DMS53 treated with DMSO at 0.1 percent for 48 hours (cell line): ENCODE measurements around the gene DENND10.

Experiments used
- DNase-seq: peaks from one replicate; lab custom pipeline; 2025; ENCODE audit not compliant: unreplicated experiment; lab: John Stamatoyannopoulos, UW

The DENND10 gene, protein sequence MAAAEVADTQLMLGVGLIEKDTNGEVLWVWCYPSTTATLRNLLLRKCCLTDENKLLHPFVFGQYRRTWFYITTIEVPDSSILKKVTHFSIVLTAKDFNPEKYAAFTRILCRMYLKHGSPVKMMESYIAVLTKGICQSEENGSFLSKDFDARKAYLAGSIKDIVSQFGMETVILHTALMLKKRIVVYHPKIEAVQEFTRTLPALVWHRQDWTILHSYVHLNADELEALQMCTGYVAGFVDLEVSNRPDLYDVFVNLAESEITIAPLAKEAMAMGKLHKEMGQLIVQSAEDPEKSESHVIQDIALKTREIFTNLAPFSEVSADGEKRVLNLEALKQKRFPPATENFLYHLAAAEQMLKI

DNA sequence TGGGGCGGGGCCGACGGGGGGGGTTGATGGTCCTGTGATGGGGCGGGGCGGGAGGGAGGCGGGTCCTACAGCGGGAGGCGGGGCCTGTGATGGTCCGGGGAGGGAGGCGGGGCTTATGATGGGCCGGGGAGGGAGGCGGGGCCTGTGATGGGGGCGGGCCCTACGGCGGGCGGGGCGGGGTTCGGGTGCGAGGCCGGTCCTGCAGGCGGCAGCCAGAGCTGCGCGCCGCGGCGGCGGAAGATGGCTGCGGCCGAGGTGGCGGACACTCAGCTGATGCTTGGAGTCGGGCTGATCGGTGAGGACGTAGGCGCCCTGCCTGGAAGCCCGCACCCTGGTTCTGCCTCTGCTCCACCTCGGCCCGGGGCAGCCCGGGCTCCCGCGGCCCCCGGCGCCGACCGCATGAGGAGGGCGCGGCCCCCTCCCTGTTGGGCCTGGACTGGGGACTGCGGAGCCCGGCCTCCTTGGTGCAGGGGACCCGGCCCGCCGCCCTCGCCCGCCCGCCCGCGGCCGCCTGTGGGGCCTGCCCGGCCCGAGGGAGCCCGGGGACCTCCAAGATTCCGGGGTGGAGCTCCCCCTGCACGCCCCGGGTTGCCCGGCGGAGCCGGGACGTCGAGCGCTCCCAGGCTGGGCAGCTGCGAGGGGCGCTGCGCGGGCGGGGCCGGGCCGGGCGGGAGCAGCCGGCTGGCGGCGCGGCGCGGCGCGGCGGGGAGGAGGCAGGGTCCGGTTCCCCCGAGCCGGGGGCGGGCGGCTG, at the start of gene DENND10:
TSS of gene DENND10 (plus strand) at position 211 of the 751 bp plus-strand sequence. CDS start at position 241, 30 bp downstream.
- peak; percentile 9 for DNase-seq

DNA sequence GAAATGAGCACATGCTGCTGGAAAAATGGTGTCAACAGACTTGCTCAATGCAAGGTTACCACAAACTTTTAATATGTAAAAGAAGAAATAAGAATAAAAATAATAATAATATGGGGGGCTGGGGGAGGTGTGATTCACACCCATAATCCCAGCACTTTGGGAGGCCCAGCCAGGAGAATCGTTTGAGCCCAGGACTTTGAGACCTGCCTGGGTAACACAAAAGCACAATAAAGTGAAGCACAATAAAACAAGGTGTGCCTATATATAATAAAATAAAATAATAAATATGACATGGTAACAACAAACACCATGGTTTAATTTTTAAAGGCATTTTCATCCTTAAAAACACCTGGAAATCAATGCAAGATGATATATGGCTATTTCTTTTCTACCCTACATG, 48.4 kb upstream of the DENND10 start:
- DNase-seq = no peak

DNA sequence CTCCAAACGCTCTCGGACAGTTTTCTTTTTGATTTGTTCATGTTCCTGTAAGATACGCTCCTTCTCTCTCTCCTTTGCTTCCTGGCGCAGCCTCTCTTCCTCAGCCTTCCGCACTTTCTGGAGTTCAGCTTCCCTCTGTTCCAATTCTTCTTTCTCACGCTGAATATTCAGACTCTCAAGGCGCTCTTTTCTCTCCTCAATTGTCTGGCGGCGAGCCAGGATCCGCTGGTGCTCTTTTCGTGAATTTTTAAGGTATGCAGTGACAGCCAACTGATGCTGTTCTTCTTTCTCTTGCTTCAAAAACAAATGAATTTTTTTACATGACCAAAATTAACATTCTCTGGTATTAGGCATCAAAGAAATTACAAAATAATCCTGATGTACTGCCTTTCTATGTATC, 45.9 kb upstream of the DENND10 start:
- no peak for DNase-seq

DNA sequence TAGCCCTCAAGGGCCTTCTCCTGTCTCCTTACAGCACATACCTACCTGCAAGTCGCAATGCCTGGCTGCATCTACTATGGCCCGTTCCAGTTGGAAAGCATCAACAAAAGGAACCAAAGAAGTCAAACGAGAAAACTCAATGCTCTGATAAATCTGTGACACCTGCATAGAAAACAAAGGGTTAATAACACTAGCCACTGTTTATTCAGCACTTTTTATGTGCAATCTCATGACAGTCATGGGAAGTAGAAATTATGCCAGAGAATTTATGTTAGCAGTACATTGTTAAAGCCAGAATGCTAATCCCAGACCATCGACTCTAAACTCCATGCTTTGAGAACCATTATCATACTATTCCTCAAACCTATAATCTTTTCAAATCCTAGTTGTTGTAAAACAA, 44.4 kb upstream of the DENND10 start:
- DNase-seq = no peak

DNA sequence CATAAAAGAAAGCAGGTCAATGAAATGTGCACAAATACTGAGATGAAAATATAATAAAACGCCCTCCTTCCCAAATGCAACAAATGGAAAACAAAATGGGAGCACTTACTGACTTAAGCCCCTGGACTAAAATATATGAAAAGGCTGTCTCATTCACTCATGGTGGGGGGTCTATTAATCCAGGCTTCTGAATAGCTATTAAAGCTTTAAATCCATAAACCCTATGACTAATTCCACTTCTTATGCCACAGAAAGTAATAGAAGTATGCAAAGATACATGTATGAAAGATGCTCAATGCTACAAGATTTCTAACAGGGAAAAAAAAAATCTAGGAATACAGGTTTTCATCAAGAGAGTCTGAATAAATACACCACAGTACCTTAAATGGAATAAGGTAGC, 43.8 kb upstream of the DENND10 start:
- no peak for DNase-seq

DNA sequence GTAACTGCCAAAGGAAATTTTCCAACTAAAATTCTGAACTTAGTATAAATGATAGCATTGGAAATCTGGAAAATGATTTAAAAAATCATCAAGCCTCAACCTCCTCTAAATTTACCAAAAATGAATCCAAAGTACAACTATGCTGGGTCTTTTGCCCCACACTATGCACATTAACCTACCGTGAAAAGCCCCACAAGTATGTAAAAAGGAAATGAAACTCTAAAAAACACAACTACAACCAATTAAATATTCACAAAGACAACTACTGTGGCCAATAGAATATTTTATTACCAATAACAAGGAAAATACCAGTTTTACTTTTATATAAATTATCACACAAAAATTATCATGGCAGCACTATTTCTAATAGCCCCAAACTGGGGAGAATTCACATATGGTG, 42.6 kb upstream of the DENND10 start:
- DNase-seq = no peak

DNA sequence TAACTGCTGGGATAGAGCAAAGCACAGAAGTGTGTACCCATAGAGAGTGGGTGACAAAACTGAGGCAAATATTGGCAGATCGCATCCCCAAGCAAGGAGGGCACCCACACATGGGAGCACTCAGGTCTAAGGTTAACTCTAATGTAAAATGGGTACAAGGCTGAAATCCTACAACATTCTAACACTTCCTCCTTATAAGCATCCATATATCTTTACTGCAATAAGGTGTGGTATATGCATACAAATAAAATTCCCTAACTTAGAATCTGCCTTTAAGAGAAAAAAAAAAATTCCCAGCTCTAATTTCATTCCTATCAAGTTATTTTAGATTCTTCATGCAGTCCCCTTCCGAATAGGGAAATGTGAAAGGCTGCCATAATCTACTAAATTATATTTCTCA, 42.0 kb upstream of the DENND10 start:
- DNase-seq = no peak

DNA sequence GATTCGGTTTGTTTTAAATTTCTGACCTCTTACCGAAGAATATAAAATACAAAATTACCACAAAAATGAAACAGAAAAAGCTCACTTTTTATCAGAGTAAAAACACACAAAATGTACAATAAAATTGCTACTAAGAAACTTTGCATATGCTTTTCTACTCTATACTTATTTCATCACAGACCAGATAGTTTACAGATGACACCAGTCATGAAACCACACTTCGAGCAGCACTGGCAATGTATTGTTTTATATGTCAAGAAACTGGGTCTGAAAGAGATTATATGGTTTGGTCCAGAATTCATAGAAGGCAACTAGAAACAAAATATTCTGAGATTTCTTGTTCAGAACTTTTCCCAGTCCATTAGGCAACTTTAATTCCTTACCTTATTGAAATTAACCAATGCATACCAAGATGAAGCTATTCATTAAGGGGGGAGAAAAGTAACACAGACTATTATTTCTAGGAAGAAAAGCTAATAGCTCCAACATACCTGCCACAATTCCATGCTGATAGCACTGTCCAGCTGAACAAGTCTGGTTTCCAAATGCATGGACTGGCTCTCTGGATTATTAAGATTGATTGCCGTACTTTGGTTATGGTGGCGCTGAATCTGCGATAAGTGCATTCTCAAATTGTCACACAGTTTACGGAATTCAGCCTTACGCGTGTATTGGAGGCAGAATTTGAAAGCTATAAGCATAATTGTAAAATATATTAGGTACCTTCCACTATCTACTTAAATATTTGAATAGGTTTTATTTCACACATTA, 33.3 kb upstream of the DENND10 start:
- no peak for DNase-seq

DNA sequence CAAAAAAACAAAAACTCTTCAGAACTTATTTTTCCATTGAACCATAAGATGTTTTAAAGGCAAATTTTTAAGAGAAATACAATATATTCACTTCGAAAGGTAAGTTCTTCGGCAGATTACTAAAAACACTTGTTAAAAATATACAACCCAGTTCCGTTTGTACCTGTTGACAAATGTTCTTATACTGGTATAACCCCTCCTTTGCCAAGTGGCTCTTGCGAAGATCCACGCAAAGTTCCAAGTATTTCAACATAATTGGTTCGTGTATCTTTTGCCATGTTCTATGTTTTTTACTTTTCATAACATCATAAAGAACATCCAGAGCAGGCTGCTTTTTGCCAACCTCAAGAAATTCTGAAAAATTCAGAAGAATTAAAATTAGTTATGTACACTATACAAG, 30.3 kb upstream of the DENND10 start:
- DNase-seq = no peak

DNA sequence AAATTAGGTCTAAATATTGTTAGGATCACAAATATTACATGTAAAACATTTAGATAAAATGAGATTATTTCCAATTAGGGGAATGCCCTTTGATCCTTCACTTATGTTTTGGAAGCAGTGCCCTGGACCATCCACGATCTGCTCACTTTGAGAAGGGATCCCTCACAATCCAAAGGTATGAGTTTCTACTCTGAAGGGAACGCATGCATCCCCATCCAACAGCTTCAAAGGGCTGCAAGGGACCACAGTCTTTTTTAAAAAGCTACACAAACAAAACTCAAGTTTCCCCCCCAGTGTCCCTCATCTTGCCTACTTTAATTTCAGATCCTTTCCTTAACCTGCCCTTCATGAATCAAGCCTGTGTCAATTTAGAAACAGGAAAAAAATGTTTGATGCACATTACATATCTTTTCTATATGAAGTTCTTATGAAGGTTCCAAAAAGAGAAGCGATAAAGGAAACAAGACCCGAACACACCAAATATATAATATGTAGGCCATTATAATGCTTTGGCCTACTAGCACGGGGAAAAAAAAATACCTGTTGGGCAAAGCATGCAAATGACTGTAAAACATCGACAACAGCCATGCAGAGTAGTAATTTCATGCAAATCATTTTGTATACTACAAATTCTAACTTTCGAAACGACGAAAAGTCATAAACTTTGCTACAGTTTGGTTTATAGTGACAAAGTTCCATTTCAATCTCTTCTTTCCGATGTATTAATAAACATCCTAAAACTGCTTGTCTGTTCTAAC, 25.3 kb upstream of the DENND10 start:
- DNase-seq = no peak

DNA sequence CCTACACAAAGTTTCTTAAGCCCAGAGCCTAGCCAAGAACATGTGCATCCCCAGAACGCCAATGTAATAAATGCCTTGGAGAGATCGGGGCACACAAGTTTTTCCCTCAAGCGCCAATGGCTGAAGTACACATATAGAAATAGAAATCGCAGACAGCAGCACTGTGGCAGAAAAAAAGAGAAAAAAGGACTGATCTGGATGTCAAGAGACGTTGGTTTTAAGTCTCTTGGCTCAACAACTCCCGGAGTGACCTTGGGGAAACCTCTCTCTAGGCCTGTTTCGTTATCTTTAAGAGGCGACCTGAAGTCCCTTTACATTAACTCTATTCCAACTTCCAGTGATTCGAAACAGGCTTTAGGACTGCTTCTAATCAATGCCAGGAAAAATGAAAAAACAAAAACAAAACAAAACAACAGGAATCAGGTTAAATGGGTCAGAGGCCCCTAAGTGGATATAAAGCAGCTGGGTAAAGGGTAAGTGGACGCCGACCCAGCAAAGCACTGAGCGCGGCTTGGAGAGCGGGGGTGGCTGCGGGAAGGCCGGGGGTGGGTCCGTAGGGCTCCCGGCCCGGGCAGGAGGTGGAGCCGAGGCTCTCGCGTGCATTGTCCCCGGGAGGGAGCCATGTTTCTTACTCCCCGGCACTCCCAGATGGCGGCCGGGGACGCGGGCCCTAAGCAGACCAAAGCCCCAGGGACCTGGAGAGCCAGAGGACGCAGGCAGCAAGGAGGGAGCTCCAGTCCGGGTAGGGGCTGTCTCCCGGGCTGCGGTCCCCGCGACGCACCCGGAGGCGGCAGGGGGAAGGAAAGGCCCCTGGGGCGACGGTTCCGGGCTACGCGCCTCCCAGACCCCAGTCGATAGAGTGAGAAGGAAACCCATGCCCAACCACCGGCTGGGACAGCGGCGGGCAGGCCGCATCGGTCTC, 24.1 kb upstream of the DENND10 start:
- DNase-seq = peak; percentile 48

DNA sequence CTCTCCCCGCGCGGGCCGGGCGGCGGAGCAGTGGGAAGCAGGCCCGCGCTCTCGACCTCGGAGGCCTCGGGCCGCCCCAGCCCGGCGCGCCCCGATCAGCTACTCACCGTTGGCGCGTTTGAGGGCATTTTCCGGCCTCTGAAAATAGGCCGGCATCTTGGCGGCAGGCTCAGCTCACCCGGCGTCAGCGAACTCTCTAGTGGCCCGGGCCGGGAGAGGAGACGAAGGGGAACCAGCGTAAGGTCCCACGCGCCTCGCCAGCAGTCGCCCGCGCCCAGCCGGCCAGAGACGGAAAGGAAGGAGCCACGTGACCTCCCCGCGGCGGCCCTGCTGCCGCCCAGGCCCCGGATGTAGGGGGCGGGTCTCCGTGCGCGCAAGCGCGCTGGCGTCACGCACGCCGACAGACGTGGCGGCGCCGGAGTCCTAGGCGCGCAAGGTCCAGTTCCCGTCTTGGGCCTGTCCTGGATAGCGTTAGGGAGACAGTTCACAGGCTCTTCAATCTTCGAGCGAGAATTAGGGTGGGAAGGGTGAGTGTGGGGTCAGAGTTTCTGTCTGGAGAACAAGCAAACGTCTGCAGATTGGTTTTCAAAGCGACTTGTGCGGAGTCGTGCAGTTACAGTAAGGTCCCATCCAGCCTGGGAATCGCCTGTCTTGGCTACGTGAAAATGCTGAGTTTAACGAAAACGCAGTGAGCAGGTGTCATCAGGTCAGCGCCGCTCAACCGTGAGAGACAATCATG, 23.2 kb upstream of the DENND10 start, which contains the start of gene EIF3A:
TSS of gene EIF3A (minus strand) at position 297 of the 739 bp plus-strand sequence. CDS start at position 156, 141 bp downstream.
- peak; percentile 96 for DNase-seq

DNA sequence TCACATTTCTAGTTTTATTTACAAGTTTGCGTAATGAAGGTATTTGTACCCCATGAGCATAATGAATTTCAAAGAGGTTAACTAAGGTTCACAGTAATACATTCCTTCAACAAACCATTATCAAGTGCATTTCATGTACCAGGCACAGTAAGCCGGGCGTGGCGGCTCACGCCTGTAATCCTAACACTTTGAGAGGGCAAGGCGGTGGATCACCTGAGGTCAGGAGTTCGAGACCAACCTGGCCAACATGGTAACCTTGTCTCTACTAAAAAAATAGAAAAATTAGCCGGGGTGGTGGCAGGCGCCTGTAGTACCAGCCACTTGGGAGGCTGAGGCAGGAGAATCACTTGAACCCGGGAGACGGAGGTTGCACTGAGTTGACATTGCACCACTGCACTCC, 19.0 kb upstream of the DENND10 start:
- no peak for DNase-seq

DNA sequence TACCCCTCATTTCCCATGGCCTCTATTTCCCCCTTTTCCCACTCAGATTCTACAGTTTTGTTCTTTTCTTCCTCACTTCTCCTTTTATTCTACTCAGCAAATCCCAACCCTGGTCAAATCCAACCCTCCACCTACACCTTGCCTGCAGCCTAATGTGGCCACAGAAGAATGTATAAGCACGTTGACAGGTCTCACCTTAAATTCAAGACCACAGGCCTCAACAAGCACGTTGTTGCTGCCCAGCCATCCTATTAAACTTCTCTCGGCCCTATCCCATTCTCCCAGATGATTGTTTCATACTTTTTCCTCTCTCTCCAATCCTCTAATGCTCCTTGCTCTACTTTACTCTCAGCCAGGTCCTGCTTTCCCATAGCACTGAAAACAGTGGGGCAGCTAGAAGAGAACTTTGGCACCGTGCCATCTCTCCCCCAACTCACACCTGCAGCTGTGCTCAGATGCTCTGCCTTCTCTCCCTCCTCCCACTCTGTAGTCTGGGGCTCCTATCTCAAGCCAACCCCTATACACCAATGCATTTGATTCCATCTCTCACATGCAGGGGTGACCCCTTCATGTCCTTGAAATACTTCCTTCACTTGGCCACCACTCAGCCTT, 16.5 kb upstream of the DENND10 start:
- no peak for DNase-seq

DNA sequence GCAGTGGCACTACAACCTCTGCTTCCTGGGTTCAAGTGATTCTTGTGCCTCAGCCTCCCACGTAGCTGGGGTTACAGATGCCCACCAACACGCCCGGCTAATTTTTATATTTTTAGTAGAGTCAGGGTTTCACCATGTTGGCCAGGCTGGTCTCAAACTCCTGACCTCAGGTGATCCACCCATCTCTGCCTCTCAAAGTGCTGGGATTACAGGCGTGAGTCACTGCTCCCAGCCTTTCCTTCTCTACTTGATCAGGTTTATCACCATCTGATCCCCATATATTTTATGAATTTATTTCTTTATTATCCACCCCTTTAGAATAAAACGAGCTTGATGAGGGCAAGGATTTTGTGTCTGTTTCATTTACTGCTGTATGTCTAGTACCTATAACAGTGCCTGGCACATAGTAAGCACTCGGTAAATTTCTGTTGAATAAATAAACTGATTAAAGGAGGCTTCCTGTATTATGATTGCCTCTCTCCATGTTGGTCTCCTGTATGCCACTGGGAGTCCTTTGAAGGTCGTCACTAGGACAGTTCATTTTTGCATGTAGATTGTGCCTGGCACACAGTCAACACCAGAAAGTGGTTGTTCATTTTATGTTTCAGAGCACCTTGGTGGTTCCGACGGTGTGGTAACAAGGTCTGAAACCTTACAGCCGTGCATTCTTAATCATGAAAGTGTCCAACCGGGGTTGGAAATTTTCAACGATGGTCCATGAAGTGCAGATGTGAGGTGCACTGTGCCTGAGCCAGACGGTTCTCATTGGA, 13.7 kb upstream of the DENND10 start:
- no peak for DNase-seq

DNA sequence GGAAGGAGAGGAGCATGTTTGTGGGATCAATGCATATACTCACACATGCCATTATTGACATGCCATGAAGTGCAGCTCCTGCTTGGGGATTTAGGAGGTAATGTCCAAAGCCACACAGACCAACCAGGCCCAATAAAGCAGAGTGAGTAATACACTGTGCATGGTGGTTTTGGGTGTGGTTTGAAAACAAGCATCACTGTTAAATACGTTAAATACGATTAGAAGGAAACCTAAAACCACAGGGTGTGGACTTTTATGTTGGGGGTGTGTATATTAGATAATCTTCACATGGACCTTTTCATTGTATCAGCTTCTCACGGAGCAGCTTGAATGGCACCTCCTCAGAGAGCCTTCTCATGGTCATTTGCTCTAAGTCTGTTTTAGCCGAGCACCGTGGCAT, 12.9 kb upstream of the DENND10 start:
- no peak for DNase-seq

DNA sequence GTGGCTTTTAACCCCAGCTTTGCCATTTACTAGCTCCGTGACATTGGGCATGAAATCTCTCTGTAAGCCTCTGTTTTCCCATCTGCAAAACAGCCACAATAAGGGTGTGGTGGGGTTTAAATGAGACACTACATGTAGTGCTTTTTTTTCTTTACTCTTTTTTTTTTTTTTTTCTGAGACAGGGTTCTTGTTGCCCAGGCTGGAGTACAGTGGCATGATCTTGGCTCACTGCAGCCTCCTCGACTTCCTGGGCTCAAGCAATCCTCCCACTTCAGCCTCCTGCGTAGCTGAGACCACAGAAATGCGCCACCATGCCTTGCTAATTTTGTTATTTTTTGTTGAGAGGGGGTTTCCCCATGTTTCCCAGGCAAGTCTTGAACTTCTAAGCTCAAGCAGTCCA, 8.3 kb upstream of the DENND10 start:
- no peak for DNase-seq
